Progenitor cell of endocrine pancreas (in vitro differentiated cells): Measurements from ENCODE around the gene ZNF366. TPM values are rescaled to one million over a fixed set of nuclear protein-coding genes. Genes with fewer than 3 reads are reported as not detected.

Source experiments
- DNase-seq: peaks from one replicate; pipeline ENCODE4 v3.0.0; 2021; ENCODE audit warnings: low spot score; ENCODE audit not compliant: unreplicated experiment
- H3K27ac Mint-ChIP-seq: 2 replicates; pipeline ENCODE4 v1.8.0; 2021; ENCODE audit warnings: mild to moderate bottlenecking, moderate library complexity, mixed read lengths
- H3K27me3 Mint-ChIP-seq: 2 replicates; pipeline ENCODE4 v1.8.0; 2021; ENCODE audit warnings: mixed read lengths
- H3K36me3 Mint-ChIP-seq: 2 replicates; pipeline ENCODE4 v1.8.0; 2022; ENCODE audit warnings: mixed read lengths; ENCODE audit not compliant: insufficient read depth
- H3K4me1 Mint-ChIP-seq: 2 replicates; pipeline ENCODE4 v1.8.0; 2021; ENCODE audit warnings: low read depth, mixed read lengths
- H3K4me3 Mint-ChIP-seq: 2 replicates; pipeline ENCODE4 v1.8.0; 2021; ENCODE audit warnings: low read depth, mild to moderate bottlenecking, moderate library complexity, mixed read lengths
- H3K9me3 Mint-ChIP-seq: 2 replicates; pipeline ENCODE4 v1.8.0; 2021; ENCODE audit warnings: low read depth, mixed read lengths
- total RNA-seq: library from RNA; stranded (reverse); gene quantifications from 2 replicates; pipeline ENCODE4 v1.2.1, GENCODE V29; 2021
- TF ChIP-seq, protein P1 (sequence below): fragments of 200-600 bp; sonication (generic); IDR thresholded peaks from one replicate; pipeline ENCODE4 v1.5.0; 2021; ENCODE audit warnings: antibody characterized with exemption, mild to moderate bottlenecking; ENCODE audit not compliant: unreplicated experiment

Gene ZNF366
- total RNA-seq, 1 donor from 2014 or later: not detected

DNA sequence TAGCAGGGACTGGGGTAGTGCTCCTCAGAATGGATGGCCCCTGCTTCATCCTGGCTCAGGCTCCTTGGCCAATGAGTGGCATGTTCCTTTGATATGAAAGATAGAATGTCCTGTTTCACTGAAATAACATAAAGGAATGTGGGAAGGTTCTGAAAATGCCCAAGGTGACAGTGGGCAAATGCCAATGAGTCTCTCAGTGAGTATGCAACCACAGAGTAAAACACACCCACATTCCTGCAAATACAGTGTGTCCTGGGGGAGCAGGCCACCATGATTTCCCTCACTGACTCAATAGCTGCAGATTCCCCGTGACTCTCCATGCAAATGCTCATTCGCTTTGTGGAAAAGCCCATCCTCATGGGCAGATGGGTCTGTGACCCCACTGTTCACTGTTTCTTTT lies 36.4 kb downstream of the ZNF366 start:
- Mint-ChIP-seq H3K9me3 (no peaks in the 10 kb centered on the region), H3K27ac (no peak overlapping the region), H3K36me3 (no peaks in the 10 kb centered on the region), H3K4me3 (no peak overlapping the region), H3K4me1 (peaks cover 4% of the 10 kb centered on the region), H3K27me3 (peaks cover 7% of the 10 kb centered on the region)
- TF ChIP-seq, protein P1, sequence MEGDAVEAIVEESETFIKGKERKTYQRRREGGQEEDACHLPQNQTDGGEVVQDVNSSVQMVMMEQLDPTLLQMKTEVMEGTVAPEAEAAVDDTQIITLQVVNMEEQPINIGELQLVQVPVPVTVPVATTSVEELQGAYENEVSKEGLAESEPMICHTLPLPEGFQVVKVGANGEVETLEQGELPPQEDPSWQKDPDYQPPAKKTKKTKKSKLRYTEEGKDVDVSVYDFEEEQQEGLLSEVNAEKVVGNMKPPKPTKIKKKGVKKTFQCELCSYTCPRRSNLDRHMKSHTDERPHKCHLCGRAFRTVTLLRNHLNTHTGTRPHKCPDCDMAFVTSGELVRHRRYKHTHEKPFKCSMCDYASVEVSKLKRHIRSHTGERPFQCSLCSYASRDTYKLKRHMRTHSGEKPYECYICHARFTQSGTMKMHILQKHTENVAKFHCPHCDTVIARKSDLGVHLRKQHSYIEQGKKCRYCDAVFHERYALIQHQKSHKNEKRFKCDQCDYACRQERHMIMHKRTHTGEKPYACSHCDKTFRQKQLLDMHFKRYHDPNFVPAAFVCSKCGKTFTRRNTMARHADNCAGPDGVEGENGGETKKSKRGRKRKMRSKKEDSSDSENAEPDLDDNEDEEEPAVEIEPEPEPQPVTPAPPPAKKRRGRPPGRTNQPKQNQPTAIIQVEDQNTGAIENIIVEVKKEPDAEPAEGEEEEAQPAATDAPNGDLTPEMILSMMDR: no peak
- no peak for DNase-seq

DNA sequence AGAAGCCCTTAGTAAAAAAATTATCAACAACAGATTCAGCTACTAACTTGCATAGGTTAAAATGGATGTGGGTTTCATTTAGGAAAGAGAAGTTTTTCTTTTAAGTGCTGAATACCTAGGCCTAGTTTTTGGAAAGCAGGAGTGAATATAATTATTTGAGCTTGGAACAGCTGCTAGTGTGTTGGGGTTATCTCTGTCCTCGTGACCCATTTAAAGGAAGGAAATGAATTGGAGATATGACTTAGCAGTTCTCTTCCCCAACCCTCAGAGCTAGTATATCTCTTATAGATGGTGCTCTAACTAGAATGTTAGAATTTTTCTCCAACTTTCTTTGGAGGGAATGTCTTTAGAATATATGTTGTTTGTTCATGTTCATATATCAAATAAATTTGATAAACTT lies 38.6 kb downstream of the ZNF366 start:
- H3K4me3 Mint-ChIP-seq: no peak overlapping the region
- H3K27me3 Mint-ChIP-seq: peaks cover 7% of the 10 kb centered on the region
- TF ChIP-seq, protein P1: no peak
- H3K27ac Mint-ChIP-seq: no peak overlapping the region
- no peaks in the 10 kb centered on the region for H3K36me3 Mint-ChIP-seq
- H3K4me1 Mint-ChIP-seq: peaks cover 4% of the 10 kb centered on the region
- no peaks in the 10 kb centered on the region for H3K9me3 Mint-ChIP-seq
- DNase-seq: no peak

DNA sequence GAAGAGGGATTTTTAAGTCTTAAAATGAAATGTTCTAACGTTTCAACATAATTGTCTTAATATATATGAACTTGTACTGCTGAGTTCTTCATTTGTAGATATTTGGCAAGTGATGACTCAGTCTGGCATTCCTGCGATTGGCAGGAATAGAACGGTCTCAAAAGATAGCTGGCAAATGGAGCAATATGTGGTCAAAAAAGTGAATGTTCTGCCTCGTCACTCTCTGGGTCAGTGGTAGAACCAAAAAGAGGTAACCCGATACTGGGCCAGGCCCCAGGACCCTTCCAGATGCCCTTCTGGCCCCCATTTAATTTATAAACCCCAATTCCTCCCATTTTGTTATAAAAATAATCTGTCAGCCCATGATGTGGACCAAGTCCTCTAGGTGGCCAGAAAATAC lies 39.2 kb downstream of the ZNF366 start:
- no peak for DNase-seq
- H3K4me1 Mint-ChIP-seq: peaks cover 4% of the 10 kb centered on the region
- peaks cover 7% of the 10 kb centered on the region for H3K27me3 Mint-ChIP-seq
- no peak overlapping the region for H3K4me3 Mint-ChIP-seq
- TF ChIP-seq, protein P1: no peak
- no peaks in the 10 kb centered on the region for H3K36me3 Mint-ChIP-seq
- no peaks in the 10 kb centered on the region for H3K9me3 Mint-ChIP-seq
- H3K27ac Mint-ChIP-seq: no peak overlapping the region

DNA sequence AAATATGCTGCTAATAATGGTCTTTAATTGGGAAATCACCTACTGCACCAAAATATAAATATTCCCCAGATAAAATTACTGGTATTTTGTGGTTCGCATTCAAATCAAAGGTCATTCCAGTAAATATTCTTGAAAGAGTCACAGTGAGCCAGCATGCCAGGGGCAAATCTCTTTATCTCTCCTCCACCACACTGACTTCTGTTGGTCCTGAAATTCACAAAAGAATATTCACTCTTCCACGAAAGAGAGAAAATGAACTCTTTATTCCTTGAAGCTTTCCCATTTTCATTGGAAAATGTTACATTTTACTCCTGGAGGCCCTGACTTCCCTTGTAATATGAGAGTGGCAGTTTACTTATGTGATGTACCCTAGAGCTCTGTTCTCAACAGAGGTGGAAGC lies 39.7 kb downstream of the ZNF366 start:
- Mint-ChIP-seq H3K27ac (no peak overlapping the region), H3K27me3 (peaks cover 3% of the 10 kb centered on the region)

DNA sequence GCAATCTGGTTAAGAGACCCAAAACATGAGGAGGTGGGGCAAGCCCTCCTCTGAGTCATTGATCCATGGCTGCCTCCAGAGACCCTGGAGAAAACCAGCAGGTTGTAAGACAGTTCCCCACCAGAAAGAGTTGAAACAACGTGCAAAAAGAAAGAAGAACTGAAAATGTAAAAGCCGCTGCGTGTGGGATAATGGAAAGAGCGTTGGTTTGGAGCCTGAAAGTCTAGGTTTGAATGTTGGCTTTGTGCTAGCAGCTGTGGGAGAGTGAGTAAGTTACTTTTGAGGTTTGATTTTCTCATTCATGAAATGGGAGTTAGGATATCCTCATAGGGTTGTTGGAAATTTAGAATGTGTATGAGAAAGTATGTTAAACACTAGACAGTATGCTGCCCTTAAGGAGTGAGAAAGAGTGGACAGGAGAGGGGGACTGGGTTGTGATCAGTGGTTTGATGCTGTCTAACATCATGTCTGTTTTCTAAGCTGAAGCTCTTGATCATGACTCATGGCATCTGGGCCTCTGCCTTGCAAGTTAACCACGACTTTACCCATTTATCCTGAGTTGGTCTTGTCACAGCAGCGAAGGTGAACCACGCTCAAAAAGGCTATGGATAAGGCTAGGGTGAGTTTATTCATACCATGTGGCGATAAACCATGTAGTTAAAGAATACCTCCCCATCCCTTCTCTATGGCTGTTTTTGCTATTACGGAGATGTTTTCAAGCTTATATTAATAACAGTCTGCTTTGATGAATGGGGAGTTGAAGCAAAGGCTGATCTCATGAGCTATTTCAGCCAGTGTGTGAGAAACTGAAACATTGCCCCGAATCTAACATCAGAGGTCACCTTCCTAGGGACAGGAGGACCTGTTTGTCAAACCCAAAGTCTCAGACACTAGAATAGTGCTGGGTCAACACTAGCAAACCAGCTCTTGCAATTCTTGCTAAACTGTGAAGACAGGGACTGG lies 41.3 kb downstream of the ZNF366 start:
- Mint-ChIP-seq H3K9me3 (no peaks in the 10 kb centered on the region), H3K4me3 (no peak overlapping the region), H3K36me3 (no peaks in the 10 kb centered on the region), H3K4me1 (no peaks in the 10 kb centered on the region), H3K27ac (no peak overlapping the region), H3K27me3 (peaks cover 3% of the 10 kb centered on the region)
- TF ChIP-seq, protein P1: no peak
- no peak for DNase-seq

More for the DNA sequence above, 39.7 kb downstream of the ZNF366 start:
- no peak for DNase-seq
- TF ChIP-seq, protein P1: no peak
- H3K4me1 Mint-ChIP-seq: peaks cover 4% of the 10 kb centered on the region
- no peak overlapping the region for H3K4me3 Mint-ChIP-seq
- no peaks in the 10 kb centered on the region for H3K36me3 Mint-ChIP-seq
- H3K9me3 Mint-ChIP-seq: no peaks in the 10 kb centered on the region
